Pancreas (tissue), 10 donors: Measurements from ENCODE around the gene CNKSR3. TPM values are rescaled to one million over a fixed set of nuclear protein-coding genes. Genes with fewer than 3 reads are reported as not detected.

Source experiments
- ATAC-seq, 4 donors: fragments of 200-7000 bp; cut with Tn5 transposase; one replicate each; pipeline versions ENCODE4 v1.8.0 to v1.9.1; 2020; ENCODE audit warnings: mild to moderate bottlenecking in 4 of 4, moderate library complexity in 4 of 4
- DNase-seq, 6 donors: peaks; one replicate each; pipeline ENCODE4 v3.0.0-alpha.2; 2020
- FAIRE-seq: peaks from 2 replicates; lab custom pipeline; 2012; peaks lifted over from hg19 to GRCh38; lab: Jason Lieb, UNC
- H3K27ac ChIP-seq, 4 donors: fragments of 200-600 bp; sonication (generic); 1 replicate in 3 of 4; 2 replicates in 1 of 4; pipeline versions ENCODE4 v1.5.0 to v1.8.0; 2020
- H3K27me3 ChIP-seq, 4 donors: fragments of 200-600 bp; one replicate each; pipeline ENCODE4 v1.8.0; 2021
- H3K36me3 ChIP-seq, 3 donors: fragments of 200-600 bp; sonication (generic) in 1 of 3; one replicate each; pipeline versions ENCODE4 v1.5.0 to v1.8.0; 2020 to 2021
- H3K4me1 ChIP-seq, 3 donors: fragments of 200-600 bp; one replicate each; pipeline ENCODE4 v1.8.0; 2021
- H3K4me3 ChIP-seq, 4 donors: fragments of 200-600 bp; sonication (generic) in 2 of 4; one replicate each; pipeline versions ENCODE4 v1.5.0 to v1.8.0; 2020 to 2021
- H3K9me3 ChIP-seq, 4 donors: fragments of 200-600 bp; one replicate each; pipeline ENCODE4 v1.8.0; 2021
- WGBS, 2 donors: extraction: QIAGEN DNeasy Blood & Tissue Kit; methylation state at CpG; one replicate each; pipeline ENCODE4 v1.1.7; 2013; 5-methylcytosine and 5-hydroxymethylcytosine counted together
- intact Hi-C, 3 donors: fragments of 100-400 bp; cut with DNase I; formaldehyde crosslinking; loops; one replicate each; pipeline versions ENCODE4 v1.11.1 to v1.14.2; 2022
- polyA plus RNA-seq, 2 donors: library from polyadenylated mRNA; stranded (reverse); fragments of 200-250 nt; gene quantifications; one replicate each; pipeline ENCODE4 v1.2.3, GENCODE V29; 2013
- total RNA-seq, 6 donors: library from RNA; stranded (reverse); fragmentation: NEBNext Ultra II Directional in 4 of 6; extraction: Animal tissue kit (Norgen Biotek cat#: 25700) in 4 of 6; gene quantifications; one replicate each; pipeline versions ENCODE4 v1.2.1 to v1.2.4, GENCODE V29; 2021 to 2023
- TF ChIP-seq, protein P1 (sequence below), 4 donors: fragments of 200-600 bp; sonication (generic) in 3 of 4; IDR thresholded peaks; one replicate each; pipeline versions ENCODE4 v1.5.0 to v1.8.0; 2021; ENCODE audit warnings: antibody characterized with exemption in 4 of 4
- donor health status: healthy with polysubstance abuse.
- donor health status: DM: no; HTN: no; CAD: no; lungs with moderate emphysema.
- donor health status: DM: no; HTN: no; CAD: no.
- donor health status: control.
- donor health status: control.
- donor health status: Bipolar disorder and iron deficiency.
- donor health status: DM: yes; HTN: yes; CAD: no.
- donor health status: DM: no; HTN: no; CAD: no.
- donor health status: DM: no; HTN: no; CAD: no.
- donor health status: DM: yes; HTN: yes; CAD: no.

The CNKSR3 gene
- total and polyA plus RNA-seq, 8 donors, result 7.6 to 24.2 (median 18.6) TPM

- intact Hi-C loops, result no loop called here
- ATAC-seq, result peak in 2 of 4 donors; percentile 16 to 28
Measured at GRCh38 chr6:154471609-154472362, 38.7 kb downstream of the CNKSR3 start.

GRCh38 chr6:154469306-154469935, 41.1 kb downstream of the CNKSR3 start:
- TF ChIP-seq, protein P1, sequence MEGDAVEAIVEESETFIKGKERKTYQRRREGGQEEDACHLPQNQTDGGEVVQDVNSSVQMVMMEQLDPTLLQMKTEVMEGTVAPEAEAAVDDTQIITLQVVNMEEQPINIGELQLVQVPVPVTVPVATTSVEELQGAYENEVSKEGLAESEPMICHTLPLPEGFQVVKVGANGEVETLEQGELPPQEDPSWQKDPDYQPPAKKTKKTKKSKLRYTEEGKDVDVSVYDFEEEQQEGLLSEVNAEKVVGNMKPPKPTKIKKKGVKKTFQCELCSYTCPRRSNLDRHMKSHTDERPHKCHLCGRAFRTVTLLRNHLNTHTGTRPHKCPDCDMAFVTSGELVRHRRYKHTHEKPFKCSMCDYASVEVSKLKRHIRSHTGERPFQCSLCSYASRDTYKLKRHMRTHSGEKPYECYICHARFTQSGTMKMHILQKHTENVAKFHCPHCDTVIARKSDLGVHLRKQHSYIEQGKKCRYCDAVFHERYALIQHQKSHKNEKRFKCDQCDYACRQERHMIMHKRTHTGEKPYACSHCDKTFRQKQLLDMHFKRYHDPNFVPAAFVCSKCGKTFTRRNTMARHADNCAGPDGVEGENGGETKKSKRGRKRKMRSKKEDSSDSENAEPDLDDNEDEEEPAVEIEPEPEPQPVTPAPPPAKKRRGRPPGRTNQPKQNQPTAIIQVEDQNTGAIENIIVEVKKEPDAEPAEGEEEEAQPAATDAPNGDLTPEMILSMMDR (IDR thresholded peaks at IDR 0.05), result no peak
- no peak for ATAC-seq
- no peak for DNase-seq
- no peaks in the 10 kb centered on the region for H3K36me3 ChIP-seq
- H3K4me1 ChIP-seq, result no peaks in the 10 kb centered on the region
- H3K4me3 ChIP-seq, result no peak overlapping the region
- no peaks in the 10 kb centered on the region for H3K27me3 ChIP-seq
- intact Hi-C loops, result no loop called here
- no peak for FAIRE-seq
- 92 to 97% methylated on average over 4 of the region's 4 CpGs for WGBS, 2 donors
- no peaks in the 10 kb centered on the region for H3K9me3 ChIP-seq
- no peak overlapping the region for H3K27ac ChIP-seq

More at GRCh38 chr6:154471609-154472362, 38.7 kb downstream of the CNKSR3 start:
- peak overlapping the region in 2 of 4 donors; percentile 20 to 30 for H3K27ac ChIP-seq
- H3K27me3 ChIP-seq, result no peaks in the 10 kb centered on the region
- H3K36me3 ChIP-seq, result no peaks in the 10 kb centered on the region
- TF ChIP-seq, protein P1 (IDR thresholded peaks at IDR 0.05), result no peak
- 51 to 55% methylated on average over 6 of the region's 6 CpGs for WGBS, 2 donors
- no peaks in the 10 kb centered on the region for H3K9me3 ChIP-seq
- FAIRE-seq (no peak), DNase-seq (no peak)
- peaks cover 0 to 3% (median 0%) of the 10 kb centered on the region in 3 donors for H3K4me1 ChIP-seq
- H3K4me3 ChIP-seq, result no peak overlapping the region

- TF ChIP-seq, protein P1 (IDR thresholded peaks at IDR 0.05), result no peak
- H3K9me3 ChIP-seq, result no peaks in the 10 kb centered on the region
- WGBS, 2 donors, result 68 to 73% methylated on average over 3 of the region's 3 CpGs
- FAIRE-seq (no peak), DNase-seq (no peak), ATAC-seq (no peak)
- no peaks in the 10 kb centered on the region for H3K36me3 ChIP-seq
- intact Hi-C loops, result no loop called here
- H3K4me3 ChIP-seq, result no peak overlapping the region
- no peaks in the 10 kb centered on the region for H3K4me1 ChIP-seq
- H3K27ac ChIP-seq, result no peak overlapping the region
- H3K27me3 ChIP-seq, result no peaks in the 10 kb centered on the region
Measured at GRCh38 chr6:154468760-154469159, 41.7 kb downstream of the CNKSR3 start.

DNA sequence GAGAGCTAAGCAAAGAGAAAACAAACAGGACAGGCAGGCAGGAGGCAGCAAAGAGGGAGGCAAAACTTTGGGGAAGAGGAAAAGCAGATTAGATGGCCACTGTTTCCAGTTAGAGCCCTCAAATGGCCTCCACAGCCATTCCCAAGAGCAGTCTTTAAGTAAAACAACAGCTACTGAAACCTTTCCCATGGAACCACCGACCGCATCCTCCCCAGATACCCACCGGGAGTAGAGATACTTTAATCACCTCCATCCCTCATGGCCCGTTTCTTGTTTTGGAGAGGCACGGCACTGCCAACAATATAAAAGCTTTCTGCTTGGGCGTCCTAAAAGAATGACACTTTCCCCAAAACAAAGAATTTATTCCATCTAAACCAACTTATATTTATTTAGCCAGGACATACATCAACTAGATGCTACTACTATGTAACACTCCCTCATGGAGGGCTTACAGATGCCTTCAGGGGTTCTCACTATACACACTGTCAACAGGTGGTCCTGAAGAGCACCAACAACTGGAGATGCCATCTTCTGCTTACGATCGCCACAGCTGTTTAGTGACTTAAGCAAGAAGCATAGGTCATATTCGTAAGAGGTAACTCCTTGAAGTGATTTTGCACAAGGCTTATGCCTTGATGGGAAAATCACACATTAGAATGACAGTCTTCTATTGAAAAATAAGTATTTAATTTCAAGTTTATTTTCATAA, 43.4 kb downstream of the CNKSR3 start:
- intact Hi-C loops, result no loop called here
- DNase-seq (no peak), ATAC-seq (no peak), FAIRE-seq (no peak)
- Histone ChIP-seq H3K9me3 (no peaks in the 10 kb centered on the region), H3K27me3 (no peaks in the 10 kb centered on the region), H3K4me1 (no peaks in the 10 kb centered on the region), H3K27ac (no peak overlapping the region), H3K36me3 (no peaks in the 10 kb centered on the region), H3K4me3 (no peak overlapping the region)
- 96 to 98% methylated on average over 9 of the region's 9 CpGs for WGBS, 2 donors
- TF ChIP-seq, protein P1 (IDR thresholded peaks at IDR 0.05), result no peak
